COLO829 (cell line): ENCODE measurements around the gene EBI3.
"Not testable (repeated sequence)": the region's sequence is repeated elsewhere in the genome, so short reads cannot be mapped to it uniquely, and the experiment has no call there.

Source experiments
- DNase-seq: peaks from one replicate; pipeline ENCODE4 v3.0.0; 2012; ENCODE audit warnings: low spot score

EBI3 gene

DNA sequence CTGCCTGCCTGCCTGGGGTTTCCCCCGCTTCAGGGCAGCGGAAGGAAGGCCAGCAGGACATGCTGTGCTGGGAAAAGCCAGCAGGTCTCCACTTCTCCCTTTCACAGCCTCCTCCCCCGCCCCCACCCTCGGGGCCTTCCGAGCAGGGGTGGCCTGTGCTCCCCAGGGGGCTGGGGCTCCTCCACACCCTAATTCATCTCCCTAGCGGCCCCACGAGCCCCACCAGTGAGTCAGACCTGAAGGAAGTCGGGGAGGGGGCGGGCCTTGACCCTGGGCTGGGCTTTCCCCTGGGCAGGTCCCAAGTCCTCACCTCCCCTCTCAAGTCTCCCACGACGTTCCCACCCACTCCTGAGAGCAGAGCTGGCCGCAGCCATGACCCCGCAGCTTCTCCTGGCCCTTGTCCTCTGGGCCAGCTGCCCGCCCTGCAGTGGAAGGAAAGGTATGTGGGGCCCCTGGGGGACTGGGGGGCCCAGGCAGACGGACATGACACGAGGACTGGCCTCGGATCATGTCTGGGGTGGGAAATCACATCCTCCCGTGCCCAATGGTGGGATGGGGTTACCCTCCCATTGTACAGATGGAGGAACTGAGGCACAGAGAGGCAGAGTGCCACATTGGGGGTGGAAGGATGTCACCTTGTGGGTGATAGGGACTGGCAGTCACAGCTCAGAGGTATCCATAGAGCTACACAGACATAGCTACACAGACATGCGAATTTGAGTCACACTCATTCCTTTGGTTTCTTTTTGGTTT lies at the start of gene EBI3:
EBI3 (plus strand) TSS at position 345 of the 753 bp plus-strand sequence; CDS start at position 373, 28 bp downstream.
- DNase-seq, result no peak

DNA sequence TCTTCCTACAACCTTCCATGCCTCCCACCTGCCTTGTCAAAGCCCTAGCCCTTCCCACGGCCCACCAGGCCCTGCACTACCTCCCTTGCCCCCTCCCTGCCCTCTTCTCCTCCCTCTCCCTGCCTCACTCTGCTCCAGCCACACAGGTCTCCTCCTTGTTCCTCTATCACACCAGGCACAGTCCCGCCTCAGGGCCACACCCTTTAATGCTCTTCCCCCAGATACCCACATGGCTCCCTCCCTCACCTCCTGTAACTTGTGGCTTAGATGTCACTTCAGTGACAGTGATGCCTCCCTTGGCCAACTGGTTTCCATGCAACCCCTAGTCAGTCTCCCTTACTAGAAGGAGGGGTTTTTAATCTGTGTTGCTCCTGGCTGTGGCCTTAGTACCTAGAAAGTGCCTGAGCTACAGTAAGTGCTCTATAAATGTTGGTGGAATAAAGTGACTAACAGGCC lies 48.2 kb upstream of the EBI3 start:
- no peak for DNase-seq

DNA sequence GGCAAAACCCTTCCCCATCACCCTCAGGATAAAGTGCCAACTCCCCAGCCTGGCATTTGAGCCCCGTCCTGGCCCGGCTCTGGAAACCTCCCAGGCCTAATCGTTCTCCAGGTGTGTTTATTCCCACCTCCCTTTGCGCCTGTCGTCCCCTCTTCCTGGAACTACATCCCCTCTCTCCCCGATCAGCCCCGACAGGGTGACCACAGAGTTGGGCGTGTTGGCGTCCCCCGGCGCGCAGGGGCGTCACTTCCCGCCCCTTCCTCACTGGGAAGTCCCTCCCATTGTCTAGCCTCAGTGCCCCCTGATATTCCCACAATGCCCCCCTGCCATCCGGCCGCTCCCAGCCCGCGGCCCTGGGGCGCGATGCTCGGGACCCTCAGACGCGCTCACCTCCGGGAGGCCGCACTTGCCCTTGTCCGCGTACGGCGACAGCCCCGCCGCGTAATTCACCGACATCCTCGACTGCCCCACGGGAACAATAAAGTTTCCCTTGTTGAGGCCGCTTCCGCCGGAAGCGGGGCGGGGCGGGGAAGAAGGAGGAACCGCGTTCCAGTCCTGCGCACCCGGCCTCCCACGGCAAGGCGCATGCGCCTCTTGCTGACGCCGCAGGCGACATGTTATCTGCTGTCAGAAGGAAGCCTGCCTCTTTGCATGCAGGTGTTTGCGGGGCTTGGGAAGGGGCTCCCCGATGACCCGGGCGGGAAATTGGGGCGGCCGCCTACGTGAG lies 47.1 kb upstream of the EBI3 start, which contains the start of the genes ANKRD24 and SIRT6:
ANKRD24 (plus strand) TSS at position 606 of the 727 bp plus-strand sequence. CDS start 3,737 bp downstream, outside the sequence.
SIRT6 (minus strand) TSS at position 480 of the 727 bp plus-strand sequence; CDS start at position 456, 24 bp downstream.
- peak; percentile 98 for DNase-seq

DNA sequence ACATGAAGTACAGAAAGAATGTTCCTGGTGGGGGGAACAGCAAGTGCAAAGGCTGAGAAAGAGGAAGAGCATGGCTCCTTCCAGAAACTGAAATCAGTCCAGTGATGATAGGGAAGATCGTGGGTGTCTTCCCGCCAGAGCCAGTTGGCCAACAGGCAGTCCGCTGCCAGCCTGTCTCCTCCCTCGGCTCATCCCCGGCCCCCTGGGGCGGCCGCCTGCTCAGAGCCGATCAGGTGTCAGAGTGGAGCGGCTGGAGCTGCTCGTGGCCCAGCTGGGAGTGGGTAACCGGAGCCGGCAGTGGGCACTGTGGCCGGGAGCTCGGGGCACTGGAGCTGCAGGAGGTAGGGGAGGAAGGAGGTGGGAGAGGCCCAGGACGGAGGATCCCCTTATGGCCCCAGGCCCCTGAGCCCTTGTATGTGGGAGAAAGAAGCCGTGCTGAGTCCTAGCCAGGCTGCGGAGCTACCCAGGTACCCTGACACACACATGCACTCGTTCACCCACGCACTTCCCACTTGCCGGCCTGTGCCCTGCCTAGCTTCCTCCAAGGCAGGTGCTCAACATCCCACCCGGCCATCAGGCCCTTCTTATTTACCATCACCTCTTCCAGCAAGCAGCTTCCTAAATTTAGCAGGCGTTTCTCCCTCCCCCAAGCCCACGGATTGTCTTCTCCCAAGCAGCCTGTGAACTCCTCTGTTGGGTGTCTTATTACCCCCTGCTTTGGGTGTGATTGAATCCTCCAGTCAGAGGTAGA lies 45.2 kb upstream of the EBI3 start:
- DNase-seq, result no peak

DNA sequence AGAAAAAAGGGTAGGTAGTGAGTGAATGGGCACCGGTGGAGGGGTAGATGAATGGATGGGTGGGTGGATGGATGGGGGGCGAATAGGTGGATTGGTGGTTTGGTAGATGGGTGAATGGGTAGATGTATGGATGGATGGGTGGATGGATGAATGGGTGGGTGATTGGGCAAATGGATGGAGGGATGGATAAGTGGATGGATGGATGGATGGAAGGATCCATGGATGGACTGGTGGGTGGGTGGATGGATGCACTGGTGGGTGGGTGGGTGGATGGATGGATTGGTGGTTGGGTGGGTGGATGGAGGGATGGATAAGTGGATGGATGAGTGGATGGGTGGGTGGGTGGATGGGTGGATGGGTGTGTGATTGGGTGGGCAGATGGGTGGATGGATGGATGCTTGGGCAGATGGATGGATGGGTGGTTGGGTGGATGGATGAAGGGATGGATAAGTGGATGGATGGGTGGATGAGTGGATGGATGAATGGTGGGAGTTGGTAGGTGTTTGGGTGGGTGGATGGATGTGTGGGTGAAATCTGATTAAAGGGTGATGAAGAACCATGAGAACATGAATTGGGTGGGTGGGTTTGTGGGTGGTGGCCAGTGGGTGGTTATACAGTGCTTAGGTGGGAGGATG lies 44.5 kb upstream of the EBI3 start:
- DNase-seq, result no peak

DNA sequence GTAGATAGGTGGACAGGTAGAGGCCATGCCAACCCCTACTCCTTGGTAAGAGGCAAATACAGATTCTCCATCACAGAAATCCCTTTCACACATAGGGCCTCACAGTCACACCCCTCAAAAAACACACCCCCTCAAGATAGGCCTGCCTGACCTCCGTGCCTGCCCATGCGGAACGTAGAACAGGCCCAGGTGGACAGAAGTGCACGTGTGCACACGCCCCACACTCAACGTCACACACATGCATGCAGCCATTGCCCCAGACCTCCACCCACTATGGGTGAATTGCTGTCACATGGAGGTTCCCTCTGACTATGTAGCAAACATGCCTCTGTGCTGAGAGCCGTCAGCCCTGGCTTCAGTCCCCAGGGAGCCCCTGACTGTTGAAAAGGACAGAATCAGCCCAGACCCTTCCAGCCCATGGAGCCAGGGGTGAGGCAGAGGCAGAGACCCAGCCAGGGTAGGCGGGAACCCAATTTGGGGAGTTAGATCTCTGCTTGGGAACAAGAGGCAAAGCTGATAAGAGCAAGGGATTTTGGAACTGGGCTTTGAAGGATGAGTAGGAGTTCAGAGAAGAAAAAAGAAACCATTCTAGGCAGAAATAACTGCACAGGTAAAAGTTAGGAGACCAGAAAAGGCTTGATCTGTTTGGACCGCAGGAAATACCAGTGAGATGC lies 43.8 kb upstream of the EBI3 start:
- no peak for DNase-seq

DNA sequence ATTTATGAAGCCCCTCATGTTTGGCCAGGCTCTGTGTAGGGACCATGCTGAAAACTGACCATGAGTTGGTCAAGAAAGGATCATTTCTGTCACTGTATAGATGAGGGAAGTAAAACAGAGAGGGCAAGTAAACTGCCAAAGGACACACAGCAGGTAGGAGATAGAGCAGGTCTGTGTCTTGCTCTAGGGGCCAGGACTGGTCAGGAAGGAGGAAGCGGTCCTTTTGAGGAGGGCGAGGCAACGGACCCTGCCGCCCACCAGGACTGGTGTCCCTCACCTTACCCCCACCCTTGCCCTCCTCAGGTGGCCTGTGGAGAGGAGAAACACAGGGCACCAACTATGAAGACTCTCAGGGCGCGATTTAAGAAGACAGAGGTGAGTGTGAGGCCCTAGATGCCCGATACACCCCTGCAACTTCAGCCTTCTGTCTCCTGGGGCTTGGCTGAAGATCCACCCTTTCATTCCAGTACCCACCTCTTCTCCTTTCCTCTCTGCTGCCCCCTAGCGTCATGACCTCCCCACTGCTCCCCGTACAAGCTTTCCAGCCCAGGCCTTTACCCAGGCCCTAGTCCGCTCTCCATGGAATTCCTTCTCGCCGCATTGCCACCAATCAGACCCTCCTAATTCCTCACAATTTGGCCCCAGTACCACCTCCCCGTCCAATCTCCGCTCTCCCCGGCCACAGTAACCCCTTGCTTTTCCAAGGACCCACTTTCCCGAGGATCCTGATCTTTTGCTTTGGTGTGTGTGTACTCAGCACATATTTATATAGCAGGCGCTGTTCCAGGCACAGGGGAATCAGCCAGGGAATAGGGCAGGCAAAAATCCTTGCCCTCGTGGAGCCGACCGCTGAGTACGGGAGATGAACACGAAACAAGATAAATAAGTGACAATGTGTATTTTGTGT lies 43.0 kb upstream of the EBI3 start:
- peak; percentile 81 for DNase-seq

DNA sequence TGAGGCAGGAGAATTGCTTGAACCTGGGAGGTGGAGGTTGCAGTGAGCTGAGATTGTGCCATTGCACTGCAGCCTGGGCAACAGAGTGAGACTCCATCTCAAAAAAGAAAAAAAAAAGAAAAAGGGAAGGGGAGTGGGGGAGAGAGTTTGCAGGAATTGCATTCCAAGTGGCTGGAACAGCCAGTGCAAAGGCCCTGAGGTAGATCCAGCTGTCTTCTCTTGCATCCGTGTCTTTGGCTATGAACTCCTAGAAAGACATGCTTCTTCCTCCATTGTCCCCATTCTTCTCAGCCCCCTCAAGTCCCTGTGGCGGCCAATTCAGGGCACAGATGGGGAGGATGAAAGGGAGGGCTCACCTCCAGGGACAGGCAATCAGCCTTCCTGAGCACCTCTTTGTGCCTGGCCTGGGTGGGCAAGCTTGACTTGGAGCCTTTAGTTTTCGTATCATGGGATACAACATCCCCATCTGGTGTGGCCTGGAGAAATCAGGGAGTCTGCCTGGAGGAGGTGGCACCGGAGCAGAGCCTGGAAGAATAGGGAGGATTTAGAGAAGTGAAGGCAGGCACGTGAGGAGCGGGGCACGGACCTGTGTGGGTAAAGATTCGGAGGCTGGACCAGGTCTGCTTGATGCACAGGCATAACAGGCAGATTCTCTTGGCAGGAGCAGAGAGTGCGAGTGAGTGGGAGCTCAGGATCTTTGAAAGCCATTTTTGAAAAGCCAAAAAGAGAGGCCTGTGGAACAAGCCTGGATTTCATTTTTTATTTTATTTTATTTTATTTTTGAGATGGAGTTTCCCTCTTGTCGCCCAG lies 41.8 kb upstream of the EBI3 start:
- DNase-seq, result no peak

DNA sequence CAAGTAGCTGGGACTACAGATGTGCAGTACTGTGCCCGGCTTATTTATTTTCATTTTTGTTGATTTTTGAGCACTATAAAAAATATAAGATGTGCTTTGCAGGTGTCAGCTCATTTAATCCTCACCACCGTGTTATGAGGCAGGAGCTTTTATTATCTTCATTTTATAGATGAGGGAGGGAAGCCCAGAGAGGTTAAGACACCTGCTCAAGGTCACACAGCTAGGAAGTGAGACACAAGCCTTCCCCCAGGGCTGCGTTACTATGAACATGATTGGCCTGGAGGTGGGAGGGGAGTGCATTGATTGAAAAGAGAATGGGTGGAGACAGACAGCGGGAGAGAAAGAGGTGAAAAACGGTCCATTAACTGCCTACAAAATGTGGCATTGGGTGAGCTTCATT lies 39.7 kb upstream of the EBI3 start:
- no peak for DNase-seq

DNA sequence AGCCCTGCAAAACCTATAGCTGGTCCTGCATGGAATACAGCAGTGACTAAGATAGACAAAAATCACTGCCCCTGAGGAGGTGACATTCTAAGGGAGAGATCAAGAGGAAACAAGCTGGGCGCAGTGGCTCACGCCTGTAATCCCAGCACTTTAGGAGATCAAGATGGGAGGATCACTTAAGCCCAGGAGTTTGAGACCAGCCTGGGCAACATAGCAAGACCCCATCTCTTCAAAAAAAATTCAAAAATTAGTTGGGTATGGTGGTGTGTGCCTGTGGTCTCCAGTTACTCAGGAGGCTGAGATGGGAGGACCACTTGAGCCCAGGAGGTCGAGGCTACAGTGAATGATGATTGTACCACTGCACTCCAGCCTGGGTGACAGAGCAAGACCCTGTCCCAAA lies 36.8 kb upstream of the EBI3 start:
- DNase-seq, result not testable (repeated sequence)

DNA sequence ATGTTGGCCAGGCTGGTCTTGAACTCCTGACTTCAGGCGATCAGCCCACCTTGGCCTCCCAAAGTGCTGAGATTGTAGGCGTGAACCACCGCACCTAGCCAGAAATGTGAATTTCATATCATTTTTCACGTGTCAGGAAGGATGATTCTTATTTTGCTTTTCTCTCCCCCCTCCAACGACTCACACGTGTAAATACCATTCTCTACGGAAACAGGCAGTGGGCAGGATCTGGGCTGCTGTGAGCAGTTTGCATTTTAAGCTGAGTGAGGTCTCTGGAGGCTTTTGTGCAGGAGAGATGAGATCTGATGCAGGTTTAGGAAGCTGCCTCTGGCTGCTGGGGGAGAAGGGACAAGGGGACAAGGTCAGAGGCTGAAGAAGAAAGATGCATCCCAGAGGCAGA lies 35.0 kb upstream of the EBI3 start:
- DNase-seq, result no peak

DNA sequence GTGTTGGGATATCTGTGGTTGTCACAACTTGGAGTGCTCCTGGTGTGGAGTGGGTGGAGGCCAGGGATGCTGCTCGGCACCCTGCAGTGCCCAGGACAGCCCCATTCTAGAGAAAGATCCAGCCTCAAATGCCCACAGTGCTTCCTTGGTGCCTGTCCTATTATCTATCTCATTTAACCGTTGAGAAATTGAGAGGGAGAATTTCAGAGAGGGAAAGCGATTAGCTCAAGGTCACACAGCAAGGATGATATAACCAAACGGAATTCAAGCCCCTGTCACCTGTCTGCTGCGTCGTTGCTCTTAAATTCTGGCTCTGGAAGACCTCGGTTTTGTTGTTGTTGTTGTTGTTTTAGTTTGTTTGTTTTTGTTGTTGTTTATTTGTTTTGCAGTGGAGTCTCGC lies 33.3 kb upstream of the EBI3 start:
- no peak for DNase-seq

DNA sequence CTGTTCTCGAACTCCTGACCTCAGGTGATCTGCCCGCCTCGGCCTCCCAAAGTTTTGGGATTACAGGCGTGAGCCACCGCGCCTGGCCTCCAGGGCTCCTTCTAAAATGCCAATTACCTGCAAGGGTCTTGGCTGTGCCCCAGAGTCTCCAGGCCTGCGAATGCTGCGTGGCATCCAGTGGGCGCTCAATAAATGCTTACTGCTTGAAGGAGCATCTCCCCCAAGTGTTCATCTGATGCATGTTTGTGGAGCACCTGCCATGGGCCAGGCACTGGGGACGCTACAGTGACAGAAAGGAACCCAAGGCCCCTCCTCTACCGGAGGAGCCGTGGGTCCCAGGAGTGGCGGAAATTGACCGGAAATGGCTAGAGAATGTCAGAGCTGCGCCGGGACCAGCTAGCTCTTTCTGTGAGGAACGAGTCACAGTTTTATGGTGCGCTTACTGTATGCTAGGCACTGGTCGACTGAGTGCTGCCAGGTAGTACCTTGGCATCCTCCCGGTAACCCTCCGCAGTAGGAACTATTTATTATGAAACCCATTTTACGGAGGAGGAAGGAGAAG lies 32.7 kb upstream of the EBI3 start:
- DNase-seq, result no peak

DNA sequence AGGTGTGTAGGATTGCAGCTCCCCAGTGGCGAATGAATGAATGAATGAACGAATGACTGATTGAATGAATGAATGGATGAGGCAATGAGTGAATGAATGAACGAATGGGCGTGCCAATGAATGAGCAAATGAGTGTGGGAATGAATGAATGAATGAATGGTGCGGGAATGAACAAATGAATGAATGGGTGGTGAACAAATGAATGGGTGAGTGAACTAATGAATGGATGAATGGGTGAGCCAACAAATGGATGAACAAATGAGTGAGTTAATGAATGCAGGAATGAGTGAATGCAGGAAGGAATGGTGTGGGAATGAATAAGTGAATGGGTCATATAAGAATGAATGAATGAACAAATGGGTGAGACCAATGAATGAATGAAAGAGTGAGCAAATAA lies 32.1 kb upstream of the EBI3 start:
- no peak for DNase-seq

DNA sequence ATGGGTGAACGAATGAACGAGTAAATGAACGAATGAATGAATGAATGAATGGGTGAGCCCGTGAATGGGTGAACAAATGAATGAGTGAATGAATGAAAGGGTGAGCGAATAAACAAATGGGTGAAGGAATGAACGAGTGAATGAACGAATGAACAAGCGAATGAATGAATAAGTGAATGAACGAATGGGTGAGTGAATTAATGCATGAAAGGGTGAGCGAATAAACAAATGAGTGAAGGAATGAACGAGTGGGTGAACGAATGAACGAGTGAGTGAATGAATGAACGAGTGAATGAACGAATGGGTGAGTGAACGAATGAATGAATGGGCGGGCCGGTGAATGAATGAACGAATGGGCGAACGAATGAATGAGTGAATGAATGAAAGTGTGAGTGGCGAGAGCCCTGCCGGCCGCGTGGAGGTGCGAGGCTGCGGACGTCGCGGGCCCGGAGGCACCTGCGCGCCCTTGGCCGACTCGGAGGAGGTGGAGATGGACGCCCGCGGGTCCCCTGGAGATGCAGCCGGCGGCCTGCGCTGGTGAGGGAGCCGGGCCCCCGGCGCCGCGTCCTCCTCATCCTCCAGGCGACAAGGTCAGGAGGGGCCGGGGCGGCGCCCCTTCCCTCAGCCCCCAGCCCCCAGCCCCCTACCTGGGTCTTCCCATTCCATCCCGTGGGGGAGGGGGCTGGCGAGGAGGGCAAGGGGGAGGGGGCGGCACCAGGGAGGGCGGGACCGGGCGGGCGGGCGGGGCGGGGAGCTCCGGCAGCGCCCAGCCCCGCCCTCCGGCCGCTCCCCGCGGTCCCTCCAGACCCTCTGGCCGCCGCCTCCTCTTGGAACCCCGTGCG lies 31.5 kb upstream of the EBI3 start:
- no peak for DNase-seq

DNA sequence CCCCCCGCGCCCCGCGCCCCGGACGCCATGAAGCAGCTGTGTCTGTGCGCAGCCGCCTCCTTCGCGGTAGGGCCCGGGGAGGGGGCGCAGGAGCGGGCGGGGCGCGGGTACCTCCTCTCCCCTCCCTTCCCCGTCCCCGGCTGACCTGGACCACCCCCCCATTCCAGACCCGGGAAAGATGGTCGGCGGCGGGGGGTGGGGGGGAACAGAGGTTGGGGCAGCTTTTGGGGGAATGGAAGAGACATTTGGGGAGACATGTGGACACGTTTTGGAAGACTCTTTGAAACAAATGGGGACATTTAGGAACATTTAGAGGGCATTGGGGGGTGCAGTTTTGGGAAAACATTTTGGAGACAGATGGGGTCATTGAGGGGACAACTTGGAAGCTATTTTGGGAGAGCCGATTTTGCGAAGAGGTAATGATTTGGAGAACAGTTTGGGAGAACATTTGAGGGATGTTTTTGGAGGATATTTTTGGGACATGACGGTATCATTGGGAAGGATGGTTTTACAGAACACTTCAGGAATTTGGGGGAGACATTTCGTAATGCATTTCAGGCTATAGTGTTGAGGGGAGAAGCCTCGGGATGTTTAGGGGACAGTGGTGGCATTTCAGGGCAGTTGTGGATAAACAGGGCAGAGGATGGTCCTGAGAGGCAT lies 30.7 kb upstream of the EBI3 start:
- DNase-seq, result no peak

DNA sequence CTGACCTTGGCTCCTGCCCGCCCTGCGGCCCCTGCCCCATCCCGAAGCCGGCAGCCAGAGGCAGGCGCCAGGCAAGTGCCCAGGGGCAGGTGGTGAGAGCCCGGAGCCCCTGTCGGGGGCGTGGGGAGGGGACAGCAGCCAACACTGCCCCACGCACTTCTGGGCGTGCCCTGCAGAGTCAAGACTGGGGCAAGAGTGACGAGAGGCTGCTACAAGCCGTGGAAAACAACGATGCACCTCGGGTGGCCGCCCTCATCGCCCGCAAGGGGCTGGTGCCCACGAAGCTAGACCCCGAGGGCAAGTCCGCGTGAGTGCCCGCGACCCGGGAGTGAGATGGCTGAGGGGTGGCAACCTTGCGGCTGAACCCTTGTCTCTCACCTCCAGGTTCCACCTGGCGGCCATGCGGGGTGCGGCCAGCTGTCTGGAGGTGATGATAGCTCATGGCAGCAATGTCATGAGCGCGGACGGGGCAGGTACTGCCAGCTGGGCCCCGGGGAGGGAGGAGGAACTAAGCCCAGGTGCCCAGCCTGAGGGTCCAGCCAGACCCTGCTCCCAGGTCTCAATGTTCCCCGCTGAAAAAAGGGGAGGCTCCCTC lies 29.5 kb upstream of the EBI3 start:
- no peak for DNase-seq
